ENCODE data around the gene CYP27A1. TPM values are rescaled to one million over a fixed set of nuclear protein-coding genes. Genes with fewer than 3 reads are reported as not detected.

The CYP27A1 gene
- total and polyA plus RNA-seq, 2 of the 8 experiments (the other 6 are each of a cell fraction or from before 2014, with no cell fraction given) = 5.4 to 14.7 TPM

GRCh38 chr2:218839888-218840287 lies 57.9 kb downstream of the CYP27A1 start:
- H2AK5ac ChIP-seq (ENCODE audit: low read depth, low read length) = no peak overlapping the region
- no peak for FAIRE-seq
- 100% methylated on average over 1 of the region's 1 CpG; no CpG with 5 or more reads in 1 of the 2 experiments for WGBS, 2 experiments (ENCODE audit: extremely low coverage in 1 of 2, insufficient coverage in 1 of 2, insufficient read length in 1 of 2, insufficient replicate concordance in 2 of 2, low coverage in 1 of 2, low lambda C conversion rate in 2 of 2, missing lambda C conversion rate in 1 of 2)
- ChIA-PET CTCF (ENCODE audit: partially characterized antibody) (interaction anchor here (0.6 to 2.8 kb wide), 5 partner anchors 8 to 119 kb away, joined by 3 to 15 read pairs (median 3); no protein-coding TSS in a partner anchor), POLR2A (ENCODE audit: partially characterized antibody) (no interaction called here)
- H4K8ac ChIP-seq (ENCODE audit: extremely low read depth, insufficient read depth, low read length) = no peak overlapping the region
- no peaks in the 10 kb centered on the region for H3K4me1 ChIP-seq (replicated peaks in 1 of 4; ENCODE audit: control insufficient read depth in 3 of 4, insufficient read depth in 4 of 4, low read length in 3 of 4)
- TF ChIP-seq CTBP2 (IDR thresholded peaks at IDR 0.05; ENCODE audit: borderline replicate concordance, insufficient read depth, insufficient read length, low read length) (no peak), SRF (IDR thresholded peaks at IDR 0.05; ENCODE audit: low read depth, low read length) (no peak), ZNF274 (IDR thresholded peaks at IDR 0.05; ENCODE audit: borderline replicate concordance, extremely low read depth, low read length) (no peak), FOSL1 (IDR thresholded peaks at IDR 0.05; ENCODE audit: insufficient read depth, low read depth, low read length) (no peak), SIRT6 (IDR thresholded peaks at IDR 0.05; ENCODE audit: low read length) (no peak), CHD1 (IDR thresholded peaks at IDR 0.05; ENCODE audit: low read depth, low read length) (no peak), BRCA1 (IDR thresholded peaks at IDR 0.05; ENCODE audit: low read depth, low read length) (no peak), TAF7 (optimal IDR thresholded peaks at IDR 0.05; ENCODE audit: borderline replicate concordance, low read depth, low read length) (no peak), RAD21 (IDR thresholded peaks at IDR 0.05 in 1 of 2, conservative IDR thresholded peaks at IDR 0.05 in 1 of 2; ENCODE audit: low read depth in 2 of 2, low read length in 2 of 2) (no peak)
- no peak overlapping the region for H2BK120ac ChIP-seq (replicated peaks; ENCODE audit: low read depth, low read length)
- no peaks in the 10 kb centered on the region; a peak in 1 of 7 replicates for H3K27me3 ChIP-seq (replicated peaks in 1 of 4; ENCODE audit: control insufficient read depth in 3 of 4, extremely low read depth in 1 of 4, insufficient read depth in 3 of 4, low read length in 3 of 4)
- no peak overlapping the region for H2BK20ac ChIP-seq (ENCODE audit: low read length)
- no peak for DNase-seq (ENCODE audit: low read depth in 1 of 2, low spot score in 2 of 2)
- no peak overlapping the region for H3K4me2 ChIP-seq (ENCODE audit: insufficient read depth in 1 of 2, low read depth in 2 of 2, low read length in 2 of 2)
- no peak overlapping the region for H4K5ac ChIP-seq (ENCODE audit: insufficient read length, low read depth, low read length)
- no peak overlapping the region for H3K4ac ChIP-seq (replicated peaks; ENCODE audit: insufficient read length, low read depth, low read length)
- no peak overlapping the region for H3K9ac ChIP-seq (replicated peaks in 1 of 4; ENCODE audit: extremely low read depth in 1 of 4, low read depth in 3 of 4, low read length in 3 of 4)
- no peak overlapping the region for H3K14ac ChIP-seq (ENCODE audit: insufficient read length)
- H3K79me1 ChIP-seq (ENCODE audit: low read depth, low read length) = no peaks in the 10 kb centered on the region
- no peak overlapping the region for H3K18ac ChIP-seq (ENCODE audit: extremely low read depth, low read length)
- no peaks in the 10 kb centered on the region for H3K36me3 ChIP-seq (ENCODE audit: control insufficient read depth in 2 of 4, insufficient read depth in 4 of 4, low read length in 3 of 4)
- peaks cover 0 to 2% of the 10 kb centered on the region in 2 experiments; a peak in 1 of 4 replicates for H3K9me3 ChIP-seq (ENCODE audit: insufficient read depth in 2 of 2, low read depth in 1 of 2, low read length in 1 of 2)
- no peak overlapping the region for H3K23ac ChIP-seq (ENCODE audit: insufficient read length)
- no peak overlapping the region for H2BK15ac ChIP-seq (ENCODE audit: low read length)
- no peaks in the 10 kb centered on the region for H3K23me2 ChIP-seq (ENCODE audit: low read depth, low read length)
- no peak overlapping the region for H3K4me3 ChIP-seq (ENCODE audit: extremely low read depth in 1 of 4, insufficient read depth in 2 of 4, low read depth in 3 of 4, low read length in 4 of 4)
- H2BK12ac ChIP-seq (ENCODE audit: low read depth, low read length) = no peak overlapping the region
- no peak overlapping the region for H2BK5ac ChIP-seq (ENCODE audit: low read depth, low read length)
- H3K56ac ChIP-seq (replicated peaks; ENCODE audit: insufficient read length, low read depth, low read length) = no peak overlapping the region
- no peaks in the 10 kb centered on the region for H4K20me1 ChIP-seq (replicated peaks in 1 of 2; ENCODE audit: control insufficient read depth in 1 of 2, insufficient read depth in 2 of 2, low read length in 2 of 2)
- H3K79me2 ChIP-seq (ENCODE audit: control insufficient read depth in 1 of 2, insufficient read depth in 2 of 2, low read length in 2 of 2) = no peaks in the 10 kb centered on the region
- no peak overlapping the region for H4K91ac ChIP-seq (replicated peaks; ENCODE audit: insufficient read length, low read length)
- H2AFZ ChIP-seq (ENCODE audit: low read length) = no peak overlapping the region
- H3K27ac ChIP-seq (ENCODE audit: low read depth, low read length) = no peak overlapping the region
